Lung (tissue), 12 donors: Measurements from ENCODE around the gene ASIC4. TPM values are rescaled to one million over a fixed set of nuclear protein-coding genes. Genes with fewer than 3 reads are reported as not detected.

Experiments
- ATAC-seq: fragments of 200-7000 bp; cut with Tn5 transposase; one replicate; pipeline ENCODE4 v1.9.1; 2020; ENCODE audit warnings: moderate number of reproducible peaks; ENCODE audit not compliant: insufficient read depth, low FRiP score
- DNase-seq, 3 donors: peaks; one replicate each; pipeline ENCODE4 v3.0.0-alpha.2; 2013 to 2017
- H3K27ac ChIP-seq, 2 donors: one replicate each; pipeline ENCODE4 v1.5.1; 2013; ENCODE audit warnings: mild to moderate bottlenecking in 2 of 2, moderate library complexity in 2 of 2, control low read depth in 1 of 2, inconsistent platforms in 1 of 2, low read depth in 1 of 2, low read length in 1 of 2
- H3K27me3 ChIP-seq, 3 donors: one replicate each; pipeline ENCODE4 v1.5.1; 2013; ENCODE audit warnings: low read length in 2 of 3; ENCODE audit not compliant: control insufficient read depth in 3 of 3, insufficient read depth in 3 of 3
- H3K36me3 ChIP-seq, 4 donors: one replicate each; pipeline ENCODE4 v1.5.1; 2013; ENCODE audit warnings: low read length in 4 of 4, mild to moderate bottlenecking in 1 of 4, moderate library complexity in 1 of 4; ENCODE audit not compliant: control insufficient read depth in 4 of 4, insufficient read depth in 4 of 4
- H3K4me1 ChIP-seq, 5 donors: one replicate each; pipeline ENCODE4 v1.5.1; 2013; ENCODE audit warnings: low read length in 5 of 5, mild to moderate bottlenecking in 2 of 5, moderate library complexity in 1 of 5; ENCODE audit not compliant: control insufficient read depth in 5 of 5, insufficient read depth in 5 of 5
- H3K4me3 ChIP-seq: one replicate; pipeline ENCODE4 v1.5.1; 2013; ENCODE audit warnings: mild to moderate bottlenecking, control low read depth, moderate library complexity
- H3K9ac ChIP-seq, 2 donors: one replicate each; pipeline ENCODE4 v1.5.1; 2013; ENCODE audit warnings: low read length in 2 of 2, control low read depth in 1 of 2; ENCODE audit not compliant: insufficient read depth in 1 of 2
- H3K9me3 ChIP-seq, 4 donors: one replicate each; pipeline ENCODE4 v1.5.1; 2013; ENCODE audit warnings: low read length in 3 of 4, mild to moderate bottlenecking in 1 of 4, moderate library complexity in 1 of 4; ENCODE audit not compliant: control insufficient read depth in 4 of 4, insufficient read depth in 3 of 4
- CTCF ChIP-seq: IDR thresholded peaks from 2 replicates; pipeline ENCODE4 v1.5.1; 2012; ENCODE audit warnings: mild to moderate bottlenecking; ENCODE audit errors: control extremely low read depth, extremely low read depth
- WGBS, 2 donors: extraction: QIAGEN DNeasy Blood & Tissue Kit; methylation state at CpG; one replicate each; pipeline ENCODE4 v1.1.7; 2013; 5-methylcytosine and 5-hydroxymethylcytosine counted together
- polyA plus RNA-seq, 2 donors: library from polyadenylated mRNA; stranded (reverse); fragments of 200-250 nt; gene quantifications; one replicate each; pipeline ENCODE4 v1.2.1, GENCODE V29; 2013
- total RNA-seq, 2 donors: library from RNA; depleted of rRNA in 1 of 2; stranded (reverse); fragments of >200 nt in 1 of 2; gene quantifications; one replicate each; pipeline ENCODE4 v1.2.1, GENCODE V29; 2014 to 2021
- donor health status: control.
- donor health status: control.
- donor health status: Bipolar disorder and iron deficiency.
- donor health status: healthy.
- donor health status: DM: yes; HTN: yes; CAD: no.

Gene ASIC4
- total and polyA plus RNA-seq, 4 donors: 0.02 to 0.43 (median 0.14) TPM

- peaks cover 0 to 5% (median 3%) of the 10 kb centered on the region in 3 donors for H3K27me3 ChIP-seq
- DNase-seq (no peak), ATAC-seq (no peak)
- H3K9ac ChIP-seq: no peak overlapping the region
- WGBS, 2 donors: 94% methylated on average over 18 of the region's 18 CpGs
- H3K4me1 ChIP-seq: peaks cover 0 to 19% (median 9%) of the 10 kb centered on the region in 5 donors
- H3K36me3 ChIP-seq: peaks cover 0 to 2% (median under 1%) of the 10 kb centered on the region in 4 donors
- H3K27ac ChIP-seq: no peak overlapping the region
- no peak for TF ChIP-seq CTCF
- H3K9me3 ChIP-seq: no peaks in the 10 kb centered on the region
- no peak overlapping the region for H3K4me3 ChIP-seq
Measured at GRCh38 chr2:219548990-219549389, 34.7 kb downstream of the ASIC4 start.

GRCh38 chr2:219549619-219550018, 35.3 kb downstream of the ASIC4 start:
- TF ChIP-seq CTCF: no peak
- WGBS, 2 donors: 90 to 91% methylated on average over 9 of the region's 9 CpGs
- H3K36me3 ChIP-seq: peaks cover 0 to 2% (median under 1%) of the 10 kb centered on the region in 4 donors
- H3K27me3 ChIP-seq: peaks cover 0 to 5% (median 3%) of the 10 kb centered on the region in 3 donors
- DNase-seq: no peak
- no peak for ATAC-seq
- no peak overlapping the region for H3K27ac ChIP-seq
- H3K9ac ChIP-seq: no peak overlapping the region
- no peak overlapping the region for H3K4me3 ChIP-seq
- peaks cover 0 to 2% (median 0%) of the 10 kb centered on the region in 4 donors for H3K9me3 ChIP-seq
- H3K4me1 ChIP-seq: peaks cover 0 to 13% (median 3%) of the 10 kb centered on the region in 5 donors

GRCh38 chr2:219551441-219552381, 37.4 kb downstream of the ASIC4 start:
- WGBS, 2 donors: 4 to 6% methylated on average over 53 to 54 of the region's 54 CpGs
- no peak for TF ChIP-seq CTCF
- Histone ChIP-seq H3K9me3 (peaks cover 0 to 2% (median 0%) of the 10 kb centered on the region in 4 donors), H3K27ac (no peak overlapping the region), H3K36me3 (peaks cover 0 to 4% (median 1%) of the 10 kb centered on the region in 4 donors), H3K4me1 (peaks cover 0 to 10% (median 3%) of the 10 kb centered on the region in 5 donors), H3K4me3 (peak overlapping the region; percentile 17), H3K9ac (no peak overlapping the region), H3K27me3 (peaks cover 0 to 5% (median 3%) of the 10 kb centered on the region in 3 donors)
- DNase-seq (peak in 1 of 3 donors; percentile 22), ATAC-seq (peak; percentile 9)
